H1 (cell line): ENCODE data around the gene ZNF433. TPM values are rescaled to one million over a fixed set of nuclear protein-coding genes. Genes with fewer than 3 reads are reported as not detected.

Experiments used
- CTCF ChIA-PET: fragments of 300-600 bp; sonication (Branson Sonifier 250); formaldehyde crosslinking; loops from one replicate; lab custom pipeline; 2021; ENCODE audit not compliant: partially characterized antibody; lab: Charles Lee
- POLR2A ChIA-PET: fragments of 300-600 bp; sonication (Branson Sonifier 250); formaldehyde crosslinking; loops from one replicate; lab custom pipeline; 2021; ENCODE audit warnings: inconsistent platforms; ENCODE audit not compliant: partially characterized antibody; lab: Charles Lee
- DNase-seq, 2 experiments: peaks; one replicate each; pipeline versions ENCODE4 v3.0.0 to v3.0.0-alpha.2; 2010 to 2022; ENCODE audit warnings: low spot score in 2 of 2, low read depth in 1 of 2, mixed read lengths in 1 of 2
- FAIRE-seq: peaks from 2 replicates; lab custom pipeline; 2011; peaks lifted over from hg19 to GRCh38; lab: Jason Lieb, UNC
- H2AFZ ChIP-seq: 2 replicates; pipeline ENCODE4 v1.8.1; 2012; ENCODE audit warnings: low read length, inconsistent platforms
- H2AK5ac ChIP-seq: 2 replicates; pipeline ENCODE4 v1.6.1; 2013; ENCODE audit warnings: low read depth, low read length
- H2BK120ac ChIP-seq: replicated peaks from 2 replicates; pipeline ENCODE3; 2013; ENCODE audit warnings: low read depth, low read length, inconsistent platforms
- H2BK12ac ChIP-seq: 2 replicates; pipeline ENCODE4 v1.6.1; 2013; ENCODE audit warnings: low read depth, low read length
- H2BK15ac ChIP-seq: 2 replicates; pipeline ENCODE4 v1.6.1; 2013; ENCODE audit warnings: low read length
- H2BK20ac ChIP-seq: 2 replicates; pipeline ENCODE4 v1.6.1; 2013; ENCODE audit warnings: low read length
- H2BK5ac ChIP-seq: 2 replicates; pipeline ENCODE4 v1.6.1; 2013; ENCODE audit warnings: low read depth, low read length
- H3K14ac ChIP-seq: 2 replicates; pipeline ENCODE4 v1.6.1; 2013; ENCODE audit warnings: inconsistent platforms; ENCODE audit not compliant: insufficient read length
- H3K18ac ChIP-seq: 2 replicates; pipeline ENCODE4 v1.6.1; 2013; ENCODE audit warnings: low read length; ENCODE audit errors: extremely low read depth
- H3K23ac ChIP-seq: 2 replicates; pipeline ENCODE4 v1.6.1; 2013; ENCODE audit warnings: inconsistent platforms; ENCODE audit not compliant: insufficient read length
- H3K23me2 ChIP-seq: 2 replicates; pipeline ENCODE4 v1.6.1; 2013; ENCODE audit warnings: low read depth, low read length
- H3K27ac ChIP-seq: 2 replicates; pipeline ENCODE4 v1.6.1; 2011; ENCODE audit warnings: low read depth, low read length, inconsistent platforms
- H3K27me3 ChIP-seq, 4 experiments: replicated peaks in 1 of 4; 1 replicate in 1 of 4; 2 replicates in 3 of 4; pipeline versions ENCODE4 v1.6.1 to v1.8.1; 2011 to 2013; ENCODE audit warnings: low read length in 3 of 4, mild to moderate bottlenecking in 3 of 4, inconsistent platforms in 2 of 4, mixed read lengths in 2 of 4, moderate library complexity in 1 of 4; ENCODE audit not compliant: control insufficient read depth in 3 of 4, insufficient read depth in 3 of 4; ENCODE audit errors: extremely low read depth in 1 of 4
- H3K36me3 ChIP-seq, 4 experiments: 2 replicates each; pipeline versions ENCODE4 v1.6.1 to v1.8.1; 2011 to 2013; ENCODE audit warnings: mild to moderate bottlenecking in 4 of 4, low read length in 3 of 4, moderate library complexity in 2 of 4, control low read depth in 1 of 4, inconsistent platforms in 1 of 4; ENCODE audit not compliant: insufficient read depth in 4 of 4, control insufficient read depth in 2 of 4
- H3K4ac ChIP-seq: replicated peaks from 2 replicates; pipeline ENCODE3; 2013; ENCODE audit warnings: low read length, low read depth, mixed read lengths, inconsistent platforms; ENCODE audit not compliant: insufficient read length
- H3K4me1 ChIP-seq, 4 experiments: replicated peaks in 1 of 4; 1 replicate in 1 of 4; 2 replicates in 3 of 4; pipeline versions ENCODE4 v1.6.1 to v1.8.1; 2011 to 2013; ENCODE audit warnings: low read length in 3 of 4, inconsistent platforms in 2 of 4, mixed read lengths in 1 of 4; ENCODE audit not compliant: insufficient read depth in 4 of 4, control insufficient read depth in 3 of 4
- H3K4me2 ChIP-seq, 2 experiments: 2 replicates each; pipeline versions ENCODE4 v1.6.1 to v1.8.1; 2011 to 2013; ENCODE audit warnings: low read depth in 2 of 2, low read length in 2 of 2, control low read depth in 1 of 2, inconsistent platforms in 1 of 2, mild to moderate bottlenecking in 1 of 2; ENCODE audit not compliant: insufficient read depth in 1 of 2
- H3K4me3 ChIP-seq, 4 experiments: fragments of 200-600, 300-600 bp in 1 of 4; sonication (generic), shearing (Covaris generic), sonication (Bioruptor Twin) in 1 of 4; 2 replicates each; pipeline versions ENCODE4 v1.5.1 to v1.8.1; 2011 to 2016; ENCODE audit warnings: low read length in 4 of 4, low read depth in 3 of 4, control low read depth in 2 of 4, inconsistent platforms in 2 of 4, mild to moderate bottlenecking in 2 of 4, mixed read lengths in 1 of 4, moderate library complexity in 1 of 4; ENCODE audit not compliant: insufficient read depth in 2 of 4; ENCODE audit errors: extremely low read depth in 1 of 4
- H3K56ac ChIP-seq: replicated peaks from 2 replicates; pipeline ENCODE3; 2013; ENCODE audit warnings: low read depth, mild to moderate bottlenecking, mixed read lengths, low read length, inconsistent platforms; ENCODE audit not compliant: insufficient read length
- H3K79me1 ChIP-seq: 2 replicates; pipeline ENCODE4 v1.6.1; 2013; ENCODE audit warnings: low read depth, low read length, control low read depth
- H3K79me2 ChIP-seq, 2 experiments: 2 replicates each; pipeline versions ENCODE4 v1.6.1 to v1.8.1; 2012 to 2013; ENCODE audit warnings: low read length in 2 of 2, mild to moderate bottlenecking in 2 of 2, inconsistent platforms in 1 of 2; ENCODE audit not compliant: insufficient read depth in 2 of 2, control insufficient read depth in 1 of 2
- H3K9ac ChIP-seq, 4 experiments: replicated peaks in 1 of 4; 1 replicate in 1 of 4; 2 replicates in 3 of 4; pipeline versions ENCODE4 v1.6.1 to v1.8.1; 2011 to 2013; ENCODE audit warnings: low read depth in 3 of 4, low read length in 3 of 4, control low read depth in 2 of 4, mild to moderate bottlenecking in 2 of 4, moderate library complexity in 2 of 4, inconsistent platforms in 1 of 4; ENCODE audit errors: extremely low read depth in 1 of 4
- H3K9me3 ChIP-seq, 2 experiments: 2 replicates each; pipeline versions ENCODE4 v1.6.1 to v1.8.1; 2012 to 2013; ENCODE audit warnings: mild to moderate bottlenecking in 2 of 2, moderate library complexity in 2 of 2, control low read depth in 1 of 2, inconsistent platforms in 1 of 2, low read depth in 1 of 2, low read length in 1 of 2, mixed read lengths in 1 of 2; ENCODE audit not compliant: insufficient read depth in 2 of 2
- H4K20me1 ChIP-seq, 2 experiments: replicated peaks in 1 of 2; 2 replicates each; pipeline versions ENCODE3 to v1.8.1; 2011 to 2013; ENCODE audit warnings: inconsistent platforms in 2 of 2, low read length in 2 of 2, mild to moderate bottlenecking in 1 of 2; ENCODE audit not compliant: insufficient read depth in 2 of 2, control insufficient read depth in 1 of 2
- H4K5ac ChIP-seq: 2 replicates; pipeline ENCODE4 v1.6.1; 2013; ENCODE audit warnings: low read length, low read depth, mixed read lengths, inconsistent platforms; ENCODE audit not compliant: insufficient read length
- H4K8ac ChIP-seq: 2 replicates; pipeline ENCODE4 v1.8.0; 2013; ENCODE audit warnings: mild to moderate bottlenecking, moderate library complexity, low read length, inconsistent platforms; ENCODE audit not compliant: insufficient read depth; ENCODE audit errors: extremely low read depth
- H4K91ac ChIP-seq: replicated peaks from 2 replicates; pipeline ENCODE3; 2013; ENCODE audit warnings: low read length, mixed read lengths, inconsistent platforms; ENCODE audit not compliant: insufficient read length
- CHD2 ChIP-seq: IDR thresholded peaks from 2 replicates; pipeline ENCODE4 v1.6.1; 2012; ENCODE audit warnings: low read length, improper control_type of control experiment
- CTBP2 ChIP-seq: IDR thresholded peaks from 2 replicates; pipeline ENCODE4 v1.7.0; 2011; ENCODE audit warnings: borderline replicate concordance, mild to moderate bottlenecking, moderate library complexity, mixed read lengths, low read length; ENCODE audit not compliant: insufficient read depth, insufficient read length
- polyA plus RNA-seq, 7 experiments: library from polyadenylated mRNA; depleted of rRNA in 3 of 7; stranded (reverse) in 5 of 7; unstranded in 2 of 7; fragments of >200 nt in 5 of 7; fragments of 200-250 nt in 2 of 7; gene quantifications; 1 replicate in 5 of 7; 2 replicates in 1 of 7; 4 replicates in 1 of 7; pipeline versions ENCODE4 v1.2.1 to v1.2.3, GENCODE V29; 2011 to 2013; ENCODE audit warnings: missing spikeins in 2 of 7, mixed read lengths in 2 of 7
- total RNA-seq: library from RNA; stranded (reverse); fragmentation: NEBNext Ultra II Directional; extraction: Animal tissue kit (Norgen Biotek cat#: 25700); gene quantifications from 2 replicates; pipeline ENCODE4 v1.2.1, GENCODE V29; 2021

Gene ZNF433
- total and polyA plus RNA-seq, 2 of the 8 experiments (the other 6 are each of a cell fraction or from before 2014, with no cell fraction given) = 0.68 to 1.8 TPM

DNA sequence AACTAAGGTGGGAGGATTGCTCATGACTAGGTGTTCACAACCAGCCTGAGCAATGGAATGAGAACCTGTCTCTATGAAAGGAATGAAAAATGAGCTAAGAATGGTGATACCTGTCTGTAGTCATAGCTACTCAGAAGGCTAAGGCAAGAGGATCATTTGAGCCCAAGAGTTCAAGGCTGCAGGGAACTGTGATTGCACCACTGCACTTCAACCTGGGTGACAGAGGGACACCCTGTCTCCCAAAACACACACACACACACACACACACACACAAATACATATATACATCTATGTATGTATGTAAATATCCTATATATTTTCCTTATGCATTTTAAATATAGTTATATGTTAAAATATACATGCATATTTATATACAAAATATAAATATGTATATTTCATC lies 7.4 kb upstream of the ZNF433 start:
- H2BK5ac ChIP-seq = no peak overlapping the region
- H3K4ac ChIP-seq = no peak overlapping the region
- no peak overlapping the region for H3K23ac ChIP-seq
- H3K18ac ChIP-seq = no peak overlapping the region
- no peak overlapping the region for H4K8ac ChIP-seq
- H3K79me1 ChIP-seq = no peaks in the 10 kb centered on the region
- POLR2A ChIA-PET = interaction anchor here (1.0 to 3.9 kb wide), 4 partner anchors 8 to 79 kb away, joined by 3 to 22 read pairs (median 4); partner anchors contain the start of gene ZNF878
- no peak overlapping the region for H2BK15ac ChIP-seq
- H3K9ac ChIP-seq = no peak overlapping the region
- H2BK12ac ChIP-seq = no peak overlapping the region
- FAIRE-seq (no peak), DNase-seq (no peak)
- H3K4me3 ChIP-seq = no peak overlapping the region
- H3K56ac ChIP-seq = no peak overlapping the region
- H3K79me2 ChIP-seq = peaks cover 0 to 14% of the 10 kb centered on the region in 2 experiments; a peak in 2 of 4 replicates
- H3K36me3 ChIP-seq = peaks cover 18 to 70% (median 41%) of the 10 kb centered on the region in 4 experiments; a peak in 7 of 8 replicates
- no peak overlapping the region for H4K5ac ChIP-seq
- H2BK120ac ChIP-seq = no peak overlapping the region
- no peak overlapping the region for H3K27ac ChIP-seq
- H4K91ac ChIP-seq = no peak overlapping the region
- no peak for TF ChIP-seq CHD2
- TF ChIP-seq CTBP2 = no peak
- no peak overlapping the region for H3K14ac ChIP-seq
- H3K23me2 ChIP-seq = no peaks in the 10 kb centered on the region
- peaks cover 54 to 63% of the 10 kb centered on the region in 2 experiments for H3K9me3 ChIP-seq
- no peaks in the 10 kb centered on the region for H3K4me1 ChIP-seq
- no peaks in the 10 kb centered on the region for H4K20me1 ChIP-seq
- no peak overlapping the region for H3K4me2 ChIP-seq
- H3K27me3 ChIP-seq = no peaks in the 10 kb centered on the region
- no peak overlapping the region for H2BK20ac ChIP-seq
- CTCF ChIA-PET = no interaction called here
- no peak overlapping the region for H2AFZ ChIP-seq
- no peak overlapping the region for H2AK5ac ChIP-seq
